Measurements from ENCODE around the gene NOTUM.

Gene NOTUM

DNA sequence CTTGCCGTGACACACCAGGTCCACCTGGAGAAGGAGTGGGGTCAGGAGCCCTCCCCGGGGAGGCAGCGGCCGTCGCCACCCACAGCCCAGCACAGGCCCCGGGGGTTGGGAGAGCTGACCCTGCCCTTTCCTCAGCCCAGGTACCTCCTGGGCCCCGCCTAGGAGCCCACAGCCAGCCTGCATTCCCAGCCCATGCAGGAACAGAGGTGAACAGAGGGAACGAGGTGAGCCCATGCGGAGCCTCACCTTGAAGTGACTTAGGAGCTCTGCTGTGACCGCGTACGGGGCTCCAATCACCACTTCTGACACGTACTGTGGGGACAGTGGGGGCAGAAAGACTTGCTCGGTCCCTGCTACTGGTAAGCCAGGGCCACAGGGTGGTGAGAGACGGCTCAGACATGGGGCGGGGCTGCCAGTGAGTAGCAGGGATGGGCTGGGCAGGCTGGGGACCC lies 55.5 kb downstream of the NOTUM start:
- no peak for DNase-seq (ENCODE audit: low read depth)
- TF ChIP-seq, protein P1, sequence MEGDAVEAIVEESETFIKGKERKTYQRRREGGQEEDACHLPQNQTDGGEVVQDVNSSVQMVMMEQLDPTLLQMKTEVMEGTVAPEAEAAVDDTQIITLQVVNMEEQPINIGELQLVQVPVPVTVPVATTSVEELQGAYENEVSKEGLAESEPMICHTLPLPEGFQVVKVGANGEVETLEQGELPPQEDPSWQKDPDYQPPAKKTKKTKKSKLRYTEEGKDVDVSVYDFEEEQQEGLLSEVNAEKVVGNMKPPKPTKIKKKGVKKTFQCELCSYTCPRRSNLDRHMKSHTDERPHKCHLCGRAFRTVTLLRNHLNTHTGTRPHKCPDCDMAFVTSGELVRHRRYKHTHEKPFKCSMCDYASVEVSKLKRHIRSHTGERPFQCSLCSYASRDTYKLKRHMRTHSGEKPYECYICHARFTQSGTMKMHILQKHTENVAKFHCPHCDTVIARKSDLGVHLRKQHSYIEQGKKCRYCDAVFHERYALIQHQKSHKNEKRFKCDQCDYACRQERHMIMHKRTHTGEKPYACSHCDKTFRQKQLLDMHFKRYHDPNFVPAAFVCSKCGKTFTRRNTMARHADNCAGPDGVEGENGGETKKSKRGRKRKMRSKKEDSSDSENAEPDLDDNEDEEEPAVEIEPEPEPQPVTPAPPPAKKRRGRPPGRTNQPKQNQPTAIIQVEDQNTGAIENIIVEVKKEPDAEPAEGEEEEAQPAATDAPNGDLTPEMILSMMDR (conservative IDR thresholded peaks at IDR 0.05; ENCODE audit: control insufficient read depth, insufficient read depth, low read depth, low read length): no peak
- H3K4me3 ChIP-seq (ENCODE audit: control insufficient read depth, low read depth, low read length): no peak overlapping the region

DNA sequence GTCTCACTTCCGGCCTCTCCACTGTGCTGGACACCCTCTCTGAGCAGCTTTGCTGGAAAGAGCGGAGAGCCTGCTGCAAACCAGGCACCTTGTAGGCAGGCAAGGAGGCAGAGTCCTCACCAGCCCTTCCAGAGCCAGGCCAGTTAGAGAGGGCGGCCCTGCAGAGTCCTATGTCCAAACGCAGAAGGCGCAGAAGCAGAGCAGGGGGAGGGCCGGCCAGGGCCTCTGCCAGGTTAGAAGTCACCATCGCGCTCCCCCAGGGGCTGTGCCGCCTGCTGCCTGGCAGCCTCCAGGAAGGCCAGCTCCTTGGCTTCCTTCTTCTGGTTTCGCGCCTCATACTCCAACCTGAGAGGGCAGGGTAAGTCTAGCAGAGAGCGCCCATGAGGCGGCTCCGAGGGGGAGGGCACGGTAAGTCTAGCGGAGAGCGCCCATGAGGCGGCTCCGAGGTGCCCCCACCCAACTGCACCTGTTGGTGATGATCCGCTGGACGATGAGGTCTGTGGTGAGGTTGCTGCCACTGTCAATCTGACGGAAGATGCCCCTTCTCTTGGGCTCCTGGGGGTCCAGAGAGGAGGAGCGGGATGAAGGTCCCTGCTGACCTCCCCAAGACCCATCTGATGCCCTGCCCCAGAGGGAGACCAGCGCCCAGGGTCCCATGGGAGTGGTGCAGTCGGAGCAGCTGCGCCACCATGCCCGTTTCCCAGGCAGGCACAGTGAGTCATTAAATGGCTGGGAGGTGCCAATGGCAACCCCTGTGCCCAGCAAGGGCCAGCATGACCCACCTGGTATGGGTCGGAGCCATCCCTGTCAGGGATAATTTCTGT lies 56.2 kb downstream of the NOTUM start:
- TF ChIP-seq, protein P1 (conservative IDR thresholded peaks at IDR 0.05; ENCODE audit: control insufficient read depth, insufficient read depth, low read depth, low read length): no peak
- no peak for DNase-seq (ENCODE audit: low read depth)
- H3K4me3 ChIP-seq (ENCODE audit: control insufficient read depth, low read depth, low read length): no peak overlapping the region

GRCh38 chr17:81903896-81904599 lies 56.9 kb downstream of the NOTUM start:
- TF ChIP-seq, protein P1 (conservative IDR thresholded peaks at IDR 0.05; ENCODE audit: control insufficient read depth, insufficient read depth, low read depth, low read length): no peak

GRCh38 chr17:81903415-81903831 lies 57.6 kb downstream of the NOTUM start:
- H3K4me3 ChIP-seq (ENCODE audit: control insufficient read depth, low read depth, low read length): no peak overlapping the region
- DNase-seq (ENCODE audit: low read depth): no peak
- TF ChIP-seq, protein P1 (conservative IDR thresholded peaks at IDR 0.05; ENCODE audit: control insufficient read depth, insufficient read depth, low read depth, low read length): no peak

More at GRCh38 chr17:81903896-81904599, 56.9 kb downstream of the NOTUM start:
- no peak overlapping the region for H3K4me3 ChIP-seq (ENCODE audit: control insufficient read depth, low read depth, low read length)
- DNase-seq (ENCODE audit: low read depth): no peak

DNA sequence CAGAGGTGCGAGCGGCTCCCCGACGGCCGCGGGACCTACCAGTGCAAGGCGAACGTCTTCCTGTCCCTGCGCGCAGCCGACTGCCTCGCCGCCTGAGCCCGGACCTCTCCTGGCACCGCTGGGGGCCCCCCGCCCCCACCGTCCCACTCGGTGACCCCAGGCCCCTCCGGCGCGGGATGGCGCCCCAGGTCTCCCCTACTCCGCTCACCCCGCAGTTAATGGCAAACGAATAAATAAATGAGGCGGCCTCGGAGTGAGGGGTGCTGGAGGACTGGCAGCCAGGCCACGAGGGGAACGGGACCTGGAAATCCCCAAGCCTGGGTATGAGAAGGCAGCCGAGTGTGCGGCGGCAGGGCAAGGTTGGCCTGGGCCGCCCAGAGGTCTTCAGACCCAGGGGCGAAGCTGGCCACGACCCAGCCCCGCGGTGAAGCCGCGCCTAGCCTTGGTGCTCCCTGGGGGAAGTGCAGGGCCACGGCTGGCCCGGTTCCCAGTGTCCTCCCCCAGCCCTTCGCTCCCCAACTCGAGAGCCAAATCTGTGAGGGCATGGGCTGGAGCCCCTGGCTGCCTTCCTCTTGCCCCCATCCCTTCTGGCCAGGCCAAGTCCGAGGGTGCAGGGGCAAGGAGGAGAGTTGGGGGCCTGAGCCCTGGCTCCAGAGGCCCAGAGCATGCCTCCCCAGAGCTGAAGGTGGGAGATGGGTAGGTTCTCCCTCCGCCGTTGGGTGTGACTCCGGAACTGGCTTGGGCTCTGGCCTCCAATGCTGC lies 58.2 kb downstream of the NOTUM start:
- TF ChIP-seq, protein P1 (conservative IDR thresholded peaks at IDR 0.05; ENCODE audit: control insufficient read depth, insufficient read depth, low read depth, low read length): no peak
- no peak overlapping the region for H3K4me3 ChIP-seq (ENCODE audit: control insufficient read depth, low read depth, low read length)
- no peak for DNase-seq (ENCODE audit: low read depth)

Measured in fibroblast of mammary gland (primary cell).